D341Med (cell line): ENCODE measurements around the gene DNASE2.
"Not testable (repeated sequence)": the region's sequence is repeated elsewhere in the genome, so short reads cannot be mapped to it uniquely, and the experiment has no call there.

ENCODE experiments used
- DNase-seq: peaks from one replicate; pipeline ENCODE4 v3.0.0; 2012; ENCODE audit warnings: low spot score

The DNASE2 gene

DNA sequence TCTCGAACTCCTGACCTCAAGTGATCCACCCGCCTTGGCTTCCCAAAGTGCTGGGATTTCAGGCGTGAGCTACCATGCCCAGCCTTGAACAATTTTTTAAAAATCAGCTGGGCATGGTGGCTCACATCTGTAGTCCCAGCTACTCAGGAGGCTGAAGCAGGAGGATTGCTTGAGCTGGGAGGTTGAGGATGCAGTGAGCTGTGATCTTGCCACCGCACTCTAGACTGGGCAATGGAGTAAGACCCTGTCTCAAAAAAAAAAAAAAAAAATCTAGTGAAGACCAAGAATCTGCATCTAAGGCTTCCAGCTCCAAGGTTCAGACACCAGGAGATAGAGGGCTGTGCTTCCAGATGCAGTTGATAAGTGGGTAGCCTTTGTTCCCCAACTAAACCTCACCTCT lies 17.1 kb downstream of the DNASE2 start:
- DNase-seq: no peak

GRCh38 chr19:12859546-12859945 lies 21.7 kb downstream of the DNASE2 start:
- no peak for DNase-seq

- no peak for DNase-seq
Observed at GRCh38 chr19:12858041-12858928, 23.0 kb downstream of the DNASE2 start.

DNA sequence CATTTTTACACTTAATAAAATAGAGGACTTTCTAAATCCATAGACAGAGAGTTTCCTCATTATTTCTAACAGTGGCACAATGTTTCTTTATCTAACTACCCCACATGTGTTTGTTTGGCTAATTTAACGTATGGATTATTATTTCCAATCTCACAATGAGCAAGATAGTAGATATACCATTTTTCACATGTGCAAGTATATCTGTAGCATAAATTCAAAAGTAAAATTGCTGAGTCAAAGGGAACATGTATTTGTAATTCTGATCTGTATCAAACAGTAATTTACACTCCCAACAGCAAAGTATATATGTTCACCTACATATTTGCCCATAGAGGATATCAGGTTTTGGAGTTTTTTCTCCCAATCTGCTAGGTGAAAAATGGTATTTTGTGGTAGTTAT lies 24.6 kb downstream of the DNASE2 start:
- no peak for DNase-seq

- DNase-seq: peak; percentile 95
Observed at GRCh38 chr19:12847159-12848139, 33.8 kb downstream of the DNASE2 start.

DNA sequence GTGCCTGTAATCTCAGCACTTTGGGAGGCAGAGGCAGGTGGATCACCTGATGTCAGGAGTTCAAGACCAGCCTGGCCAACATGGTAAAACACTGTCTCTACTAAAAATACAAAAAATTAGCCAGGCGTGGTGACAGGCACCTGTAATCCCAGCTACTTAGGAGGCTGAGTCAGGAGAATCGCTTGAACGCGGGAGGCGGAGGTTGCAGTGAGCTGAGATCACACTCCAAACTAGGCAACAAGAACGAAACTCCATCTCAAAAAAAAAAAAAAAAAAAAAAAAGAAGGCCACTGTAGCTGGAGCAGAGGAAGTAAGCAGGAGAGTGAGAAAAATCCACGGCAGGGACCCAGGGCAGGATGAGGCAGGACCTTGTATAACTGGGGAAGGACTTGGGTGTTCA lies 34.6 kb downstream of the DNASE2 start:
- not testable (repeated sequence) for DNase-seq

- DNase-seq: no peak
Observed at GRCh38 chr19:12843999-12844732, 37.1 kb downstream of the DNASE2 start.

- DNase-seq: no peak
Observed at GRCh38 chr19:12843328-12843727, 37.9 kb downstream of the DNASE2 start.

GRCh38 chr19:12842511-12842910 lies 38.7 kb downstream of the DNASE2 start:
- no peak for DNase-seq

DNA sequence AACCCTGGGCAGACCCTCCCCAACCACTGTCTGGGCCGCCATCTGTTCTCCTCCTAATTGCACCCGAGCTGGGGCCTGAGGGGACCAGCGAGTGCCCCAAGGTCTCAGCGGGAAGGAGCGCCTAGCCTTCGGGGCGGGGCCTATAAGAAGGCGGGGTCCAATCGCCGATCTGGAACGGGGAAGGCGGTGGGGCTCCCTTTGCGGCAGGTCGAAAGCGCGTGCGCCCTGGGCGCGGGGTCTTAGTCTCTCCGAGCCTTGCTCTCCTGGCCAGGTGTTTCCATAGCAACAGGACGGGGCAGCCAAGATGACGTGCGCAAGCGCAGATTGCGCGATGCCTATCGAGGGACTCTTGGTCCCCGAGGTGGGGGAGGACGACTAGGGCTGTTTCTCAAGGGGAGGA lies 40.2 kb downstream of the DNASE2 start:
- DNase-seq: peak; percentile 90

DNA sequence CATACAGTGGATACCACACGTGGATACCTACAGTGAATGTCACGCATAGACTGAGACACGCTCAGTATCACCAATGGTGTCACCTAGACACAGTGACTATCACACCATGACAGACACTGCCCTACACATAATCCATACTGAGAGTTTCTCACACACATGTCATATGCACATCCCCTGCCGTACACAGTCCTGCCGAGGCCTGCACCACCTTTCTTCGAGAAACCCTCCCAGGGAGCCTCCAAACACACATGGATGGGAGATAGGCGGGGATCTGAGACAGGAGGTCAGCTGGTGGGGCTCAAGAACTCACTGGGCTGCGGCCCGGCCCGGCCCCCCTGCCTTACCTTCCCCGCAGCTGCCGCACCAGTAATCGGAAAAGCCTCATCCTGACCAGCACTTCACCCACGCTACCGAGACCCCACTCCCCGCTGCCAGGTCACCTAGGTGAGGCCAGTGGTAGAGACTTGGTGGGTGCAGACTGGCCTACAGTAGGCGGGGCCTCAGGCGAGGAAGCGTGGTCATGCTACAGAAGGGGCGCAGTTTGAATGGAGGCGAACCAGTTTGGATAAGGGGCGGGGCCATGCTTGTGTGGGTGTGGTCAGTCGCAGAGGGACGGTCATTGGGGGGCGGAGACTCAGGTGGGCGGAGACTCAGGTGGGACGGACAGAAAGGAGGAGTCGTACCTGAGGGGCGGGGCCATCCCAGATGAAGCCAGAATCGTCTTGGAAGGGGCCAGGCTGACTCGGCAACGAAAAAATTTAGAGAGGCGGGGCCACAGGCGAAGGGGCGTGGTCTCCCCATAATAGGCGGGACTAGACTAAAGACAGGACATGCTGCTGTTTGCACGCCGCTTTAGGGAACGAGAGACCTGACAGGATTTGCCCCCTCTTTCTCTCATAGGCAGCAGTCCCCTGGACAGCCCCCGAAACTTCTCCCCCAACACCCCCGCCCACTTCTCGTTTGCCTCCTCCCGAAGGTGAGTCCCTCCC lies 40.9 kb downstream of the DNASE2 start:
- peak; percentile 87 for DNase-seq

DNA sequence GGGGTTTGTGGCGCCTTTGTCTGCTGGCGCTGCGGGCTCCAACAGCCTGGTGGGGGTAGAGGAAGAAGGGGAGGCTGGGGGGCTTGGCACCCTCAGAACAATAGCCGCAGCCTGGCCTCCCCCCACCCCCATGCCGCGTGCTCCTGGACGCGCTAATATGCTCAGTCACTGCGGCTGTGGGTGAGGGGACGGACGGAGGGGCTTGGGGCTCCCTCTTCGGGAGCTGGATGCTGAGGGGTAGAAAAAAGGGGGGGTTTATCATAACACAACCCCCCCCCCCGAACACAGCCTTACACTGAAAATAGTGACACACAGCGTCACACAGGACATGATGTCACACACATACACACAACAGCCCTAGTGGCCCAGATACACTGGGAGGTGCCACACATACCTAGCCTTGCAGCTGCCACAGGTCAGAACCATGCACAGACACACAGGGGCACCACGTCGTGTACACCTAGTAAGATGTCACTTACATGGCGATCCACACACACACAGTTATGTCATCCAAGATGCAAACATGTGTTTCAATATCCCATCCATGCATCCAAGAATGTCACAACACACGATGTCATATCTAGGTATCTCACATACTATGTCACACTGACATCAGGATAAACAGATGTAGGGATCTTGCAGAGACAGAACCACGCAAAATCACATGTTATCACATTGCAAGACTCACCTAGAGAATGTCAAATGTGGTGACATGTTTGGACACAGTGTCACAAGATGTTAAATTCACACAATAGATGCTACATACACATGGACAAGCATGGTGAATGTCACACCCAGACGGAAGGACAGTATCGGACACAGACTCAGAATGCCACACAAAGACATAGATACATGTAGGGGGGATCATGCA lies 42.1 kb downstream of the DNASE2 start:
- no peak for DNase-seq

DNA sequence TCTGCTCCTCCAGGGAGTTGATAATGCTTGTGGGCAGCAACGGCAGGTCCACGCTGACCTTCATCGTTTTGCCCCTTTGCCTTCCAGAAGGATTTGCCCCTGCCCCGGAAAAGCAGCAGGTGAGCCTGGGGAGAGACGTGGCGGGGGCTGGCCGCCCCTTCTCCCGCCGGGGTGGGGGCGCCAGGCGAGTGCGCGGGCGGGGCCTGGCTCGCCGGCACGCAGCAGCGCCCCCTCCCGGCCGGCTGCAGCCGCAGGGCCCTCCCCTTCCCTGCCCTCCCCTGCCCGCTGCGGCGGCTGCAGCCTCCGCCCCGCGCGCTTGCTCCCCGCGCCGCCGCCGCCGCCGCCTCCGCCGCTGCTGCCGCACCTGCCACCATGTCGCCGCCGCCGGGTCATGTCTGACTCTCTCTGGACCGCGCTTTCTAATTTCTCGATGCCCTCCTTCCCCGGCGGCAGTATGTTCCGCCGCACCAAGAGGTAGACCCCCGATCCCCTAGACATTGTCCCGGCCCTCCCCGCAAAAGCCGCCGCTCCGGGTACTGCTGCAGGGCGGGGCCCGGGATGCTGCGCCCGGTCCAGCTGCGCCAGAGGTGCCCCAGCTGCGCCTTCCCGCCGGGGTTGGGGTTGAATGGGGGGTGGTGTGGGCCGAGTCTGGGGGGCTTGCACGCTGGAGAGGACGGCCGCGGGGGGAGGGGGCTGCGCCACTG lies 42.9 kb downstream of the DNASE2 start, which contains the start of gene MAST1:
MAST1 (plus strand) TSS at position 334 of the 704 bp plus-strand sequence; CDS start at position 392, 58 bp downstream.
- DNase-seq: peak; percentile 89

GRCh38 chr19:12837225-12837624 lies 44.0 kb downstream of the DNASE2 start:
- no peak for DNase-seq

GRCh38 chr19:12836529-12836863 lies 44.8 kb downstream of the DNASE2 start:
- DNase-seq: no peak

DNA sequence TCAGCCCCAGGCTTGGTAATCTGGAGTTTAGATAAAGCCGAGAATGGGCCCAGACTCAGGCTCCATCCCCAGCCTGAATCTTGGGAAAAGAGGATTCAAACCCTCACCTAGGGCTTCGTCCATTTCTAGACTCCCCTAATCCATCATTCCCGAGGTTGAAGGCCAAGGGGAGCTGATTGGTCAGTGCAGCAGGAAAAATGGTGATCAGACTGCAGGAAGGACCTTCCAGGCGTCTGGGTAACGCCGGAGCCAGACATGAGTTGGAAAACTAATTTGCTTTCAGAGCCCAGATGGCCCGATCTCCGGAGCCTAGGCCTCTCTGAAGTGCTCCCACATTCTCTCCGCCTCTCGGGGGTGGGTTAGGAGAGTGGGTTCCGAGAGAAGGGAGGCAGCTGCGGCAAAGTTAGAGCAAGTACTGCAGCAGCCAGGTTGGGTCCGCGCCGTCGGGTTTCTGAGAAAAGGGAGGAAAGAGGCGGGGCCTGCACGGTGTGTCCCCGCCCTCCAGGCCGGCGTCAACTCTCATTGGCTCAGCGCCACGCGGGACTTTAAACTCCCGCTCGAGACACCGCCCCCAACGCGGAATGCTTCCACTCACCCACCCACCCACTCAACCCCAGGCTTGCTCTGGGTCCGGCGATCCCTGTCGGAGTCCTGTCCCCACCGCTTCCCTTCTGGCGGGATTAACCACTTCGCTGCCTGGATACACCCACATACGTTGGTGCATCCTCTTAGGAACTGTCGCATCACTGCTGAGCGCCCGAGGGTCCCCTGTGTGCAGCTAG lies 46.1 kb downstream of the DNASE2 start:
- peak; percentile 84 for DNase-seq

- peak; percentile 43 for DNase-seq
Observed at GRCh38 chr19:12834566-12834943, 46.7 kb downstream of the DNASE2 start, which contains the start of gene RTBDN. Gene RTBDN, minus strand, starts transcription at chr19:12834579. Its CDS starts 4,600 bp downstream, at chr19:12829979.
